GM18858 (cell line): Measurements from ENCODE around the gene ENAH.
A peak's percentile ranks its signal among the peaks of the same experiment; 100 is the strongest.

Source experiments
- ATAC-seq: cut with Tn5 transposase; IDR thresholded peaks from one replicate; pipeline ENCODE4 v1.9.1; 2021; ENCODE audit not compliant: unreplicated experiment

Gene ENAH

GRCh38 chr1:225441314-225442122 lies 211.4 kb downstream of the ENAH start:
- peak; percentile 22 for ATAC-seq

- ATAC-seq, result no peak
These were observed 212.3 kb downstream of the ENAH start for GRCh38 chr1:225440380-225441221.

DNA sequence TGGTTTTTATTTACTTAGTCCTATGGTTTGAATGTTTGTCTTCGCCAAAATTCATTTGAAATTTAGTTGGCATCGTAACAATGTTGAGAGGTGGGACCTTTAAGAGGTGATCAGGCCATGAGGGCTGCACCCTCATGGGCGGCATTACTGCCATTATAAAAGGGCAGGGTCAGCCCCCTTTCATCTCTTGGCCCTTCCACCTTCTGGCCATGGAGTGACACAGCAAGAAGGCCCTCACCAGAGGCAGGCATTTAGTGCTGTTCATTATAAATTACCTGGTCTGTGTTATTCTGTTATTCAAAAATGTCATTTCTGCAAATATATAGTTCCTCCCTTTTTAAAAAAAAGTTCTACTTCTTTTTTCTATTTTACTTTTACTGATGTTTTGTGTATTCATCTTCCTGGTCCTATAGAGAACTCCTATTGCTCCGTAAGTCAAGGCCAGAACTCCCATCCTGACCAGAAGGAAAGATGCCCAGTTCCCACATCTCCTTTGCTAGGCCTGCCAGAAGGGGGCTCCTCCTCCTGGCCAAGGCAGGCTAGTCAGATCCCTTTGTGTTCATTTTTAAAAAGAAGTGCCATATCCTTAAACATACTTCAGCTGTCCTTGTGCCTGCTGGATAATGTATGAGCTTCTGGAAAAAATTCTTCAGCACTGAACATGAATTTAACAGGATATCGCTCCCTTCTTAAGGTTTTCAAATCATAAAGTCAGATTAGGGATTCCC lies 215.0 kb downstream of the ENAH start:
- ATAC-seq, result no peak
